Colonic mucosa (tissue), 4 donors: ENCODE data around the gene RTL10. TPM values are rescaled to one million over a fixed set of nuclear protein-coding genes. Genes with fewer than 3 reads are reported as not detected.

ENCODE experiments used
- DNase-seq: peaks from one replicate; pipeline ENCODE4 v3.0.0-alpha.2; 2020
- H3K27ac ChIP-seq: fragments of 200-600 bp; one replicate; pipeline ENCODE4 v1.8.0; 2021
- H3K27me3 ChIP-seq: fragments of 200-600 bp; one replicate; pipeline ENCODE4 v1.8.0; 2021
- H3K36me3 ChIP-seq: fragments of 200-600 bp; one replicate; pipeline ENCODE4 v1.8.0; 2021
- H3K4me1 ChIP-seq: fragments of 200-600 bp; one replicate; pipeline ENCODE4 v1.8.0; 2021; ENCODE audit warnings: mild to moderate bottlenecking
- H3K4me3 ChIP-seq: fragments of 200-600 bp; one replicate; pipeline ENCODE4 v1.8.0; 2021
- H3K9ac ChIP-seq, 2 donors: one replicate each; pipeline ENCODE4 v1.7.0; 2013; ENCODE audit warnings: control low read depth in 2 of 2, low read depth in 2 of 2, low read length in 2 of 2
- H3K9me3 ChIP-seq: fragments of 200-600 bp; one replicate; pipeline ENCODE4 v1.8.0; 2021
- CTCF ChIP-seq: fragments of 200-600 bp; IDR thresholded peaks from one replicate; pipeline ENCODE4 v1.8.0; 2022; ENCODE audit warnings: antibody characterized with exemption, mild to moderate bottlenecking
- intact Hi-C: fragments of 100-400 bp; cut with DNase I; formaldehyde crosslinking; loops from one replicate; pipeline ENCODE4 v1.14.1; 2022
- total RNA-seq, 2 donors: library from RNA; stranded (reverse); fragmentation: NEBNext Ultra II Directional in 1 of 2; extraction: Animal tissue kit (Norgen Biotek cat#: 25700) in 1 of 2; gene quantifications; one replicate each; pipeline ENCODE4 v1.2.1, GENCODE V29; 2021
- donor health status: healthy.
- donor health status: DM: no; HTN: no; CAD: no.
- donor health status: DM: no; HTN: no; CAD: no.

Gene RTL10
- total RNA-seq, 2 donors from 2014 or later, result 9.7 to 14.1 TPM

DNA sequence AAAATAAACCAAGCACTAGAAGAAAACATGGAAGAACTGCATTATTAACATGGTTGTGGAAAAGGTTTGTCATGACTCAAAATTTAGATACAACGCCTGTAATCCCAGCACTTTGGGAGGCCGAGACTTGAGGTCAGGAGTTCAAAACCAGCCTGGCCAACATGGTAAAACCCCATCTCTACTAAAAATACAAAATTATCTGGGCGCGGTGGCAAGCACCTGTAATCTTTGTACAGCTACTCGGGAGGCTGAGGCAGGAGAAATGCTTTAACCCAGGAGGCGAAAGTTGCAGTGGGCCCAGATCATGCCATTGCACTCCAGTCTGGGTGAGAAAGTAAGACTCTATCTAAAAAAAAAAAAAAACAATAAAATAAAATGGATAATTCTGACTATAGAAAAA lies 23.7 kb downstream of the RTL10 start:
- DNase-seq, result peak; percentile 6
- intact Hi-C loops, result no loop called here

GRCh38 chr22:19828035-19828401 lies 26.7 kb downstream of the RTL10 start:
- intact Hi-C loops, result no loop called here

More for the DNA sequence above, 23.7 kb downstream of the RTL10 start:
- H3K4me1 ChIP-seq, result no peaks in the 10 kb centered on the region
- H3K9ac ChIP-seq, result no peak overlapping the region
- no peaks in the 10 kb centered on the region for H3K9me3 ChIP-seq
- TF ChIP-seq CTCF, result no peak
- H3K36me3 ChIP-seq, result no peaks in the 10 kb centered on the region
- no peaks in the 10 kb centered on the region for H3K27me3 ChIP-seq
- no peak overlapping the region for H3K4me3 ChIP-seq
- no peak overlapping the region for H3K27ac ChIP-seq

GRCh38 chr22:19827341-19828034 lies 27.2 kb downstream of the RTL10 start:
- intact Hi-C loops, result no loop called here
- TF ChIP-seq CTCF, result no peak
- no peaks in the 10 kb centered on the region for H3K9me3 ChIP-seq
- no peaks in the 10 kb centered on the region for H3K36me3 ChIP-seq
- no peaks in the 10 kb centered on the region for H3K27me3 ChIP-seq
- no peak overlapping the region for H3K9ac ChIP-seq
- DNase-seq, result no peak
- H3K4me3 ChIP-seq, result no peak overlapping the region
- no peak overlapping the region for H3K27ac ChIP-seq
- H3K4me1 ChIP-seq, result no peaks in the 10 kb centered on the region

More at GRCh38 chr22:19828035-19828401, 26.7 kb downstream of the RTL10 start:
- no peaks in the 10 kb centered on the region for H3K4me1 ChIP-seq
- no peak overlapping the region for H3K9ac ChIP-seq
- no peak overlapping the region for H3K27ac ChIP-seq
- no peak for TF ChIP-seq CTCF
- no peaks in the 10 kb centered on the region for H3K36me3 ChIP-seq
- no peaks in the 10 kb centered on the region for H3K9me3 ChIP-seq
- no peak for DNase-seq
- H3K27me3 ChIP-seq, result no peaks in the 10 kb centered on the region
- H3K4me3 ChIP-seq, result no peak overlapping the region

DNA sequence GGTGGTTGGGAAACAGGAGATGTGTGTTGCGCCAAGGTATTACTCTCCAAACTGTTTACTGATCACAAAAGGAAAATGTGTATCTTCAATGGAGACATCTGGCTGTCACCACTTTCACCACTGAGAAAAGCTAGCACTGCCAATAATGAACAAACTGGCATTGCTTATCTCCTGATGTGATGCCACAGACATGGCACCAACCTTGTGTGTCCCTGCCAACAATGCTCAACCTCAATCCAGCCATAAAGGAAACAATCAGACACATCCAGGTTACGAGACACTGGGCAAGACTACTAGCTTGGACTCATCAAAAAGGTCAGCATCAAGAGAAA lies 28.1 kb downstream of the RTL10 start:
- no peaks in the 10 kb centered on the region for H3K36me3 ChIP-seq
- H3K9me3 ChIP-seq, result no peaks in the 10 kb centered on the region
- no peaks in the 10 kb centered on the region for H3K4me1 ChIP-seq
- intact Hi-C loops, result no loop called here
- H3K27me3 ChIP-seq, result no peaks in the 10 kb centered on the region
- no peak for TF ChIP-seq CTCF
- no peak overlapping the region for H3K9ac ChIP-seq
- DNase-seq, result no peak
- no peak overlapping the region for H3K4me3 ChIP-seq
- H3K27ac ChIP-seq, result no peak overlapping the region

DNA sequence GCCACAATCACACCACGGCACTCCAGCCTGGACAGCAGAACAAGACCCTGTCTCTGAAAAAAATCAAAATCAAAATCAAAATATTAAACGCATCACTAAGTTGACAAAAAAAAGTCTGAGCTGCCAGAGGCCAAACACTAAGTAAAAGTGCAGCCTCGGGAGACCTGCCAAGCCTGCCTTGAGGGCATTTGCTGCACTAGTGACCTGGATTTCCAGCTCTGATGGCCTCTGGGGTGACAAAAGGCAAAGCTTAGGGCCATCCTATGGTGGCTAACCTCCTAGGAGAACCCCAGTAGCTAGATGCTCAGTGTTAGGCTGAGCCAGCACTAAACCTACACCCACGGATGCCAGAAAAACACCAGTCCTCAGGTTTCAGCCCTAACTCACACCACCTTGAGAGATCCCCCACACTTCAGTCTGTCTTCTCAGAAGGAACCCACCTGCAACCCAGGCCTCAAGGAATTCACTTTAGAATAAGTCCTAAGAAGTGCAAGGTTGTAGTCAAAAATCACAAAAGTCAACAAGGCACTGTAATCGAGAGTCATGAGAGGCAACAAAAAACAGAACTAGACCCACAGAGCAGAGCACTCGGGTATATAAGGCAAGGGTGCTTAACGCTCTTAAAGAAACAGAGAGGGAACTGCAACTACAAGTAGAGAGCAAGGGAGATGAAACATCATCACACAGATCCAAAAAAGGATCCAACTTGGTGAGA lies 28.6 kb downstream of the RTL10 start:
- no peaks in the 10 kb centered on the region for H3K36me3 ChIP-seq
- H3K9me3 ChIP-seq, result no peaks in the 10 kb centered on the region
- DNase-seq, result peak; percentile 2
- H3K4me1 ChIP-seq, result no peaks in the 10 kb centered on the region
- H3K27me3 ChIP-seq, result no peaks in the 10 kb centered on the region
- H3K4me3 ChIP-seq, result no peak overlapping the region
- no peak overlapping the region for H3K9ac ChIP-seq
- intact Hi-C loops, result no loop called here
- no peak overlapping the region for H3K27ac ChIP-seq
- no peak for TF ChIP-seq CTCF
